Panc1 (cell line): ENCODE data around the gene ELMO1. TPM values are rescaled to one million over a fixed set of nuclear protein-coding genes. Genes with fewer than 3 reads are reported as not detected.

Experiments
- ATAC-seq: fragments of 200-7000 bp; cut with Tn5 transposase; 2 replicates; pipeline ENCODE4 v1.9.1; 2020; ENCODE audit warnings: mild to moderate bottlenecking, moderate library complexity
- BruUV-seq: library from RNA; stranded (reverse); fragments of 400-500 nt; replicated peaks from 2 replicates; lab custom pipeline; 2021; lab: Mats Ljungman, UMichigan
- CTCF ChIA-PET: fragments of 300-600 bp; sonication (Branson Sonifier 250); formaldehyde crosslinking; loops from one replicate; lab custom pipeline; 2022; ENCODE audit warnings: antibody characterized with exemption; lab: Charles Lee
- POLR2A ChIA-PET: fragments of 300-600 bp; sonication (Branson Sonifier 250); formaldehyde crosslinking; loops from one replicate; lab custom pipeline; 2022; ENCODE audit warnings: antibody characterized with exemption; lab: Charles Lee
- DNase-seq: peaks from one replicate; pipeline ENCODE4 v3.0.0-alpha.2; 2010; ENCODE audit warnings: low read depth, low spot score
- H3K27ac ChIP-seq: 2 replicates; pipeline ENCODE4 v1.5.1; 2011; ENCODE audit warnings: mild to moderate bottlenecking, low read length, inconsistent platforms
- H3K27me3 ChIP-seq: fragments of 200-500 bp; sonication (Bioruptor generic); 2 replicates; pipeline ENCODE4 v1.6.0; 2014; ENCODE audit warnings: low read length, inconsistent platforms; ENCODE audit not compliant: control insufficient read depth, insufficient read depth
- H3K36me3 ChIP-seq: fragments of 200-500 bp; sonication (Bioruptor generic); 2 replicates; pipeline ENCODE4 v1.5.1; 2014; ENCODE audit warnings: inconsistent platforms, mild to moderate bottlenecking, low read length, moderate library complexity; ENCODE audit not compliant: control insufficient read depth, insufficient read depth
- H3K4me1 ChIP-seq: 2 replicates; pipeline ENCODE4 v1.5.1; 2011; ENCODE audit warnings: inconsistent platforms, mild to moderate bottlenecking, low read length, moderate library complexity; ENCODE audit not compliant: control insufficient read depth, insufficient read depth
- H3K4me3 ChIP-seq, 2 experiments: 2 replicates each; pipeline ENCODE4 v1.5.1; 2011 to 2012; ENCODE audit warnings: low read depth in 2 of 2, low read length in 2 of 2, mild to moderate bottlenecking in 2 of 2, inconsistent platforms in 1 of 2, moderate library complexity in 1 of 2
- H3K9me3 ChIP-seq: fragments of 200-500 bp; sonication (Bioruptor generic); 2 replicates; pipeline ENCODE4 v1.5.1; 2014; ENCODE audit warnings: low read depth, mild to moderate bottlenecking, inconsistent platforms, low read length, moderate library complexity; ENCODE audit not compliant: control insufficient read depth, insufficient read depth
- CTCF ChIP-seq: fragments of 450-650 bp; IDR thresholded peaks from 2 replicates; pipeline ENCODE4 v1.5.1; 2017; ENCODE audit warnings: mild to moderate bottlenecking
- POLR2AphosphoS5 ChIP-seq: IDR thresholded peaks from 2 replicates; pipeline ENCODE4 v1.6.1; 2012; ENCODE audit warnings: mild to moderate bottlenecking, low read depth, low read length, moderate library complexity
- REST ChIP-seq, 2 experiments: IDR thresholded peaks; 2 replicates each; pipeline ENCODE4 v1.6.1; 2011 to 2012; ENCODE audit warnings: low read depth in 2 of 2, control low read depth in 1 of 2, low read length in 1 of 2, mild to moderate bottlenecking in 1 of 2, moderate library complexity in 1 of 2; ENCODE audit not compliant: insufficient read depth in 1 of 2
- SIN3A ChIP-seq: IDR thresholded peaks from 2 replicates; pipeline ENCODE4 v1.6.1; 2012; ENCODE audit warnings: low read depth, mild to moderate bottlenecking, low read length, moderate library complexity, borderline replicate concordance; ENCODE audit not compliant: insufficient read depth
- TCF7L2 ChIP-seq: IDR thresholded peaks from 2 replicates; pipeline ENCODE4 v1.6.1; 2011; ENCODE audit warnings: mild to moderate bottlenecking, low read depth, low read length, inconsistent platforms
- in situ Hi-C: cut with HindIII; loops from 2 replicates; pipeline ENCODE4 v1.10.0; 2016; ENCODE audit warnings: low sequenced_read_pairs, low pct_unique_long_range_greater_than_20kb
- intact Hi-C: fragments of 100-400 bp; cut with micrococcal nuclease; formaldehyde crosslinking; loops from one replicate; pipeline ENCODE4 v1.10.0; 2022; ENCODE audit not compliant: unreplicated experiment
- total RNA-seq: library from RNA; stranded (reverse); gene quantifications from one replicate; pipeline ENCODE4 v1.2.1, GENCODE V29; 2021; ENCODE audit not compliant: unreplicated experiment

Gene ELMO1
- total RNA-seq, 1 experiment from 2014 or later = 0.80 TPM

DNA sequence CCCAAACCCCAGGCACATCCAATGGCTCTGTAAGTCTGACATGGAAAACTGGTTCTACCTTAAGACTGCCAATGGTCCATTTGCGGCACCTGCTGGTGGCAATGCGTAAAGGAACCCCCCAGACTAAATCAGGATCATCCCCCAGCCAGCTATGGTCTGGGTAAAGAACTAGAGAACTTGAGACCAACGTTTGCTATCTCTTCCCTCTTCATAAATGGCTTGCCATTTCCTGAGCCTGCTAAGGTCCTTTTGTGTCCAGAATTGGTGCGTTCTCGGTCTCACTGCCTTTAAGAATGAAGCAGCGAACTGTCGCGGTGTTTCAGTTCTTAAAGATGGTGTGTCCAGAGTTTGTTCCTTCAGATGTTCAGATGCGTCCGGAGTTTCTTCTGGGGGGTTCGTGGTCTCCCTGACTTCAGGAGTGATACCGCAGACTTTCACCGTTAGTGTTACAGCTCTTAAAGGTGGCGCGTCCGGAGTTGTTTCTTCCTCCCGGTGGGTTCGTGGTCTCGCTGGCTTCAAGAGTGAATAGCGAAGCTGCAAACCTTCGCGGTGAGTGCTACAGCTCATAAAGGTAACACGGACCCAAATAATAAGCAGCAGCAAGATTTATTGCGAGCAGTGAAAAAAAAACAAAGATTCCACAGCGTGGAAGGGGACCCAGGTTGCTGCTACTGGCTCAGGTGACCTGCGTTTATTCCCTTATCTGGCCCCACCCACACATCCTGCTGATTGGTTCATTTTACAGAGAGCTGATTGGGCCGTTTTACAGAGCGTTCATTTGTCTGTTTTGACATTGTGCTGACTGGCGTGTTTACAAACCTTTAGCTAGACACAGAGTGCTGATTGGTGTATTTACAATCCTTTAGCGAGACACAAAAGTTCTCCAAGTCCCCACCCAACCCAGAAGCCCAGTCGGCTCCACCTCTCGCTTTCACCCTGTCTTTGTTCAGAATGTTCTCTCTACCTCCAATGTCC, 95.4 kb downstream of the ELMO1 start:
- H3K36me3 ChIP-seq = no peaks in the 10 kb centered on the region
- no TSS peak for BruUV-seq
- no peaks in the 10 kb centered on the region for H3K9me3 ChIP-seq
- H3K4me1 ChIP-seq = no peaks in the 10 kb centered on the region
- no peak overlapping the region for H3K4me3 ChIP-seq
- in situ Hi-C loops = no loop called here
- ChIA-PET POLR2A (no interaction called here), CTCF (interaction anchor here (0.7 kb wide), 1 partner anchor 36 kb away, joined by 3 read pairs; no protein-coding TSS in a partner anchor)
- peak; percentile 74 for TF ChIP-seq CTCF
- TF ChIP-seq SIN3A = no peak
- no peak overlapping the region for H3K27ac ChIP-seq
- H3K27me3 ChIP-seq = no peaks in the 10 kb centered on the region; the same call in 1 of the 2 replicates
- peak; percentile 28 for DNase-seq
- ATAC-seq = no peak
- intact Hi-C loops = no loop called here

DNA sequence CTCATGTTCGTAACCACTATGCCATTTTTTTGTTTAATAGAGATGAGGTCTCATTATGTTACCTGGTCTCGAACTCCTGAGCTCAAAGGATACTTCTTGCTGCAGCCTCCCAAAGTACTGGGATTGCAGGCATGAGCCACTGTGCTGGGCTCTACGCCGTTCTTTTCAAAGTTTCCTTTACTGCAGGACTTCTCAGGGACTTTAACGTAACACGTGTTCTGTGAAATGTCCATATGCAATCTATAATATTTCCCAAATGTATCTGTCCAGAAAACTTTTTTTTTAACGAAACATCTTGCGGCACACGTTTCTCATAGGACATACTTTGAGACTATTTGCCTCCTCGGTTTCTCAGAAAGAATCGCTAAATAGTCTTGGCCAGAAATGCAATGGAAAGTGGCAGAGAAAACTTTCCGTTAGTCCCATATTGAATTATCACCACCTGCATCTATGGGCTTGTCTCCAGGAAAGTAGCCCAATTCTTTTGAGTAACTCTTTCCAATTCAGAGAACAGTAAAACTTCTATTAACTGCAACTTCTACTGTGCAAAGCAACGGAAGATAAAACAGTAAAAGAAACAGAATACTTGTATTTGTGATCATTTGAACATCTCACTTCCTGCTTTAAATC, 96.3 kb downstream of the ELMO1 start:
- Histone ChIP-seq H3K4me3 (no peak overlapping the region), H3K9me3 (no peaks in the 10 kb centered on the region), H3K27me3 (no peaks in the 10 kb centered on the region; the same call in 1 of the 2 replicates), H3K36me3 (no peaks in the 10 kb centered on the region), H3K4me1 (no peaks in the 10 kb centered on the region), H3K27ac (no peak overlapping the region)
- in situ Hi-C loops = no loop called here
- intact Hi-C loops = no loop called here
- no TSS peak for BruUV-seq
- no peak for TF ChIP-seq TCF7L2
- no peak for TF ChIP-seq POLR2AphosphoS5
- no peak for TF ChIP-seq SIN3A
- TF ChIP-seq REST (IDR thresholded peaks at IDR 0.05; ENCODE audit: insufficient read depth in 1 of 2, low read depth in 2 of 2, low read length in 1 of 2) = no peak
- no peak for TF ChIP-seq CTCF
- no peak for ATAC-seq
- no peak for DNase-seq
- ChIA-PET CTCF (no interaction called here), POLR2A (no interaction called here)
